GM12874 (cell line): ENCODE measurements around the gene VSIG10L.

Source experiments
- TF ChIP-seq, protein P1 (sequence below): IDR thresholded peaks from 2 replicates; pipeline ENCODE4 v1.5.1; 2011; ENCODE audit warnings: low read depth, mild to moderate bottlenecking, control low read depth, low read length, moderate library complexity; ENCODE audit not compliant: insufficient read depth

VSIG10L gene

GRCh38 chr19:51368366-51369282, 26.7 kb upstream of the VSIG10L start, which contains the start of gene CLDND2:
TSS of gene CLDND2 (minus strand) at chr19:51369003. CDS start at chr19:51368577, 426 bp downstream.
- TF ChIP-seq, protein P1, sequence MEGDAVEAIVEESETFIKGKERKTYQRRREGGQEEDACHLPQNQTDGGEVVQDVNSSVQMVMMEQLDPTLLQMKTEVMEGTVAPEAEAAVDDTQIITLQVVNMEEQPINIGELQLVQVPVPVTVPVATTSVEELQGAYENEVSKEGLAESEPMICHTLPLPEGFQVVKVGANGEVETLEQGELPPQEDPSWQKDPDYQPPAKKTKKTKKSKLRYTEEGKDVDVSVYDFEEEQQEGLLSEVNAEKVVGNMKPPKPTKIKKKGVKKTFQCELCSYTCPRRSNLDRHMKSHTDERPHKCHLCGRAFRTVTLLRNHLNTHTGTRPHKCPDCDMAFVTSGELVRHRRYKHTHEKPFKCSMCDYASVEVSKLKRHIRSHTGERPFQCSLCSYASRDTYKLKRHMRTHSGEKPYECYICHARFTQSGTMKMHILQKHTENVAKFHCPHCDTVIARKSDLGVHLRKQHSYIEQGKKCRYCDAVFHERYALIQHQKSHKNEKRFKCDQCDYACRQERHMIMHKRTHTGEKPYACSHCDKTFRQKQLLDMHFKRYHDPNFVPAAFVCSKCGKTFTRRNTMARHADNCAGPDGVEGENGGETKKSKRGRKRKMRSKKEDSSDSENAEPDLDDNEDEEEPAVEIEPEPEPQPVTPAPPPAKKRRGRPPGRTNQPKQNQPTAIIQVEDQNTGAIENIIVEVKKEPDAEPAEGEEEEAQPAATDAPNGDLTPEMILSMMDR: no peak

DNA sequence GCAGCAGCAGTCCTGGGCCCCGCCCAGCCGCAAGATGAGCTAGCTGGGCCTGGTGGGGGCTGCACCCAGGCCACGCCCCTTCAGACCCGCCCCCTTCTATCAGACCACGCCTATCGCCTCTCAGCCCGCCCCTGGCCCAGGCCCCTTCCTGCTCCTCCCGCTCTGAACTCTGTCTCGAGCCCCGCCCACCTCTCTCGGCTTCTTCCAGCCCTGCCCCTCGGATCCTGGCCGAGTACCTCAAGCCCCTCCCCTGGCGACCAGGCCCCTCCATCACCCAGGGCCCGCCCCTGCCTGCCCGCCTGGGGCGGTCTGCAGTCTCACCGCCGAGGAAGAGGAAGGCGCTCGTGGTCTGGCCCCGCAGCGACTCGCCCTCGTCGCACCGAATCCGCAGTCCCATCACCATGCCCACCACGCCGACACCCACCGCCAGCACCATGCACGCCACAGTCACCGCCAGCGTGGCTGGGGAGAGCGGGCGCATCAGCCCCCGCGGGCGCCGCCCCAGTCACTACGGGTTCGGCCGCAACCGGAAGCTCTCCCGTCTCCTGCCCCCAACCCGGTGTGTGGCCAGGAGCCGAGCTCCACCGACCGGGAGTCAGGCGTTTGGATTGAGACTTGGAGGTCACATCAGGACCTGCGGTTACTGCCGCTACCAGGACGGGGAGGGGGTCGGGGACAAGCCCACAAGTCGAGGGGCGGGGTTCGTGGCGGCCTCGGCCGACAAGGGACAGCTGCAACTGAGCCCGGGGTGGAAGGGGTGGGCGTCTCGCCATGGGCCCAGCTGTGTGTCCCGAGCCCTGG, 25.8 kb upstream of the VSIG10L start:
- TF ChIP-seq, protein P1: no peak

- TF ChIP-seq, protein P1: no peak
Measured at GRCh38 chr19:51367255-51367564, 25.3 kb upstream of the VSIG10L start.

DNA sequence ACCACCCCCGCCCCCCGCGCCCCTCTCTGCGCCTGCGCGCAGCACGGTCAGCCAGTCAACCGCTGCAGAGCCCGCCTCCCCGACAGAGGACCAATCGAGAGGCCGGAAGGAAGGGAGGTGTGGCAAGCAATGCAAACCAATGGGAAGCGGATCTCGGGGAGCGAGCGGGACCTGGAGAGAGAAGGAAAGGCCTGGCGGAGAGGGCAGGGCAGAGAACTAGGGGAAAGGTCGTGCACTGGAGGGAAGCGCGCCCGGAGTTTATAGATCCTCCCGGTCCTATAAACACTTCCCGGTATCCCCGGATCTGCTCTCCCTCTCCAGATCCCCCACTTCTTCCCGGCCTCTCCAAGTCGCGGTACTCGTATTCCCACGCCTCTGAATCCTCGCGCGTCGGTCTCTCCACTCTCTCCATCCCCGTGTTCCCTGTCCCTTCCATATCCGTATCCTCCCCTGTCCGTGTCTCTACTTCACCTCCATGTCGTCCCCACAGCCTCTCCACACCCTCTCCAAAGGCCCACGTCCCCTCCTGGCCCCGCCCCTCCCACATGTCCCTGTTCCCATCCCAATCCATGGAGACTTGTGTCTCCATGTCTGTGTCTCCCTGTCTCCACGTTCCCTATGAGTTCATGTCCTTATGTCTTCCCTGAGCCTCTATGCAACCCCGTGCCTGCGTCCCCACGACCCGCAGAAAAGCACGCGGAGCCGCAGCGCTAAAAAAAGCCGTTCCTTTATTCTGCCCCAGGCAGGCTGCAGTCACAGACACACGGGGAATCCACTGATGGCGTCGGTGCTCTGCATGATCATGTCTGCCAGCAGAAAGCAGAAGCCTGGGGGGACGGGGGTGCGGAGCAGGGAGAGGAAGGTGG, 24.7 kb upstream of the VSIG10L start:
- TF ChIP-seq, protein P1: no peak

- TF ChIP-seq, protein P1: no peak
Measured at GRCh38 chr19:51365965-51366388, 24.0 kb upstream of the VSIG10L start, which contains the start of gene ETFB. TSS of gene ETFB (minus strand) at chr19:51366388. CDS start at chr19:51366326, 62 bp downstream.

DNA sequence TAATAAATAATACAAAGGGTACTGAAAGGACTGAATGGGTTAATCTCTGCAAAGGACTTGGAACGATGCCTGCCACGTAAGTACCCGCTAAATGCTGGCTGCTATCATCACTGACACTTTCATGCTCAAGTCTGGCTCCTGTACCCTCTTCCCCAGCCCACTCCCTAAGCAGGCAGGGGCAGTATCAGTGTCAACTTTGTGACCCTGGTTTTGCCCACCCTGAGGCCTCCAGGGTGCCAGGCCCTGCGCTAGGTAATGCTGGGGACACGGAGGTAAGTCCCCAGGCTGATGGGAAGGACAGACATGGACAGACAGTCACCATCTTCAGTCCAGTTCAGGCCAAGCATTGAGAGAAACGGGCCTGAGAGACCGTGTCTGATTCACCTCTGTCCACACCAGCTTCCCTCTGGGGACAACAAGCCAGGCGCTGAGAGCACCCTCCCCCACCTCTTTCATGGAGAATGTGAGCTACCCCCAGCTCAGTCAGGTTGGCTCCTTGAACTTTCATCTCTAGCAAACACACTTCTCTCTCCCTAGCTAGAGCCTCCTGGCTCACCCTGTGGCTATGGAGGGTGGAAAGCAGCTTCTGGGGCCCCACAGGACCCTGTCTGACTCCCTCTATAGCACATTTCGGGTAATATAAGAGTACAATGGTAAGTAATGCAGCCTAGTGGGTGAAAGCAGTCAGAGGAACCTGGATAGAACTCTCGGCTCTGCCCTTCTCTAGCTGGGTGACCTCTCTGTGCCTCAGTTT, 23.4 kb upstream of the VSIG10L start:
- TF ChIP-seq, protein P1: no peak
